HEK293 (cell line): ENCODE data around the gene GRK2.

Source experiments
- CTCF ChIA-PET: fragments of 350-600 bp; formaldehyde crosslinking; extraction: SDS; loops from one replicate; lab custom pipeline; 2021; ENCODE audit warnings: antibody characterized with exemption; lab: Yijun Ruan, JAX
- POLR2A ChIA-PET: fragments of 300-600 bp; formaldehyde crosslinking; extraction: SDS; loops from one replicate; lab custom pipeline; 2020; ENCODE audit warnings: antibody characterized with exemption, inconsistent platforms; lab: Yijun Ruan, JAX
- H3K27ac ChIP-seq: fragments of 200-500 bp; sonication (Bioruptor generic); 2 replicates; pipeline ENCODE4 v1.5.1; 2014; ENCODE audit warnings: low read depth, low read length, control low read depth, inconsistent platforms; ENCODE audit errors: extremely low read depth
- H3K36me3 ChIP-seq, 2 experiments: fragments of 200-500 bp in 1 of 2; sonication (Bioruptor generic) in 1 of 2; 1 replicate in 1 of 2; 2 replicates in 1 of 2; pipeline ENCODE4 v1.5.1; 2014 to 2017; ENCODE audit warnings: inconsistent platforms in 2 of 2, low read length in 2 of 2; ENCODE audit not compliant: control insufficient read depth in 2 of 2, insufficient read depth in 1 of 2
- H3K4me1 ChIP-seq: fragments of 200-500 bp; sonication (Bioruptor generic); 2 replicates; pipeline ENCODE4 v1.5.1; 2014; ENCODE audit warnings: mild to moderate bottlenecking, low read length, inconsistent platforms; ENCODE audit not compliant: control insufficient read depth, insufficient read depth
- H3K4me3 ChIP-seq: 2 replicates; pipeline ENCODE4 v1.5.1; 2011; ENCODE audit warnings: low read depth, mild to moderate bottlenecking, control low read depth, low read length, moderate library complexity
- H3K9me3 ChIP-seq: fragments of 200-500 bp; sonication (Bioruptor generic); 2 replicates; pipeline ENCODE4 v1.5.1; 2014; ENCODE audit warnings: low read depth, low read length, inconsistent platforms; ENCODE audit not compliant: control insufficient read depth, insufficient read depth
- ELK4 ChIP-seq: IDR thresholded peaks from 2 replicates; pipeline ENCODE4 v1.6.1; 2011; ENCODE audit warnings: mild to moderate bottlenecking, low read depth, low read length, borderline replicate concordance
- KLF1 ChIP-seq: fragments of 450-650 bp; formaldehyde crosslinking; IDR thresholded peaks from 2 replicates; pipeline ENCODE4 v1.5.1; 2016; ENCODE audit warnings: missing biosample characterization, missing genetic modification characterization
- REPIN1 ChIP-seq: fragments of 450-650 bp; formaldehyde crosslinking; IDR thresholded peaks from 2 replicates; pipeline ENCODE4 v1.5.1; 2017; ENCODE audit warnings: missing biosample characterization, missing genetic modification characterization, low read depth
- SP3 ChIP-seq: fragments of 450-650 bp; formaldehyde crosslinking; IDR thresholded peaks from 2 replicates; pipeline ENCODE4 v1.5.1; 2016; ENCODE audit warnings: missing biosample characterization, missing genetic modification characterization
- TSHZ1 ChIP-seq: fragments of 450-650 bp; formaldehyde crosslinking; IDR thresholded peaks from 2 replicates; pipeline ENCODE4 v1.5.1; 2016; ENCODE audit warnings: missing biosample characterization, missing genetic modification characterization, borderline replicate concordance
- ZBTB17 ChIP-seq: fragments of 450-650 bp; formaldehyde crosslinking; IDR thresholded peaks from 2 replicates; pipeline ENCODE4 v1.5.1; 2016; ENCODE audit warnings: missing biosample characterization, missing genetic modification characterization
- ZNF311 ChIP-seq: fragments of 450-650 bp; formaldehyde crosslinking; IDR thresholded peaks from 2 replicates; pipeline ENCODE4 v1.5.1; 2017; ENCODE audit warnings: missing biosample characterization, missing genetic modification characterization, borderline replicate concordance
- ZNF449 ChIP-seq: fragments of 450-650 bp; formaldehyde crosslinking; IDR thresholded peaks from 2 replicates; pipeline ENCODE4 v1.5.1; 2017; ENCODE audit warnings: missing biosample characterization, mild to moderate bottlenecking, missing genetic modification characterization, moderate library complexity
- ZNF561 ChIP-seq: fragments of 450-650 bp; IDR thresholded peaks from 2 replicates; pipeline ENCODE4 v1.5.1; 2018; ENCODE audit warnings: missing biosample characterization, missing genetic modification characterization, borderline replicate concordance
- ZNF658 ChIP-seq: fragments of 450-650 bp; formaldehyde crosslinking; IDR thresholded peaks from 2 replicates; pipeline ENCODE4; 2016; ENCODE audit warnings: missing biosample characterization, missing genetic modification characterization
- ZNF707 ChIP-seq: fragments of 450-650 bp; formaldehyde crosslinking; IDR thresholded peaks from 2 replicates; pipeline ENCODE4 v1.5.1; 2016; ENCODE audit warnings: missing biosample characterization, missing genetic modification characterization
- ZNF837 ChIP-seq: fragments of 450-650 bp; formaldehyde crosslinking; IDR thresholded peaks from 2 replicates; pipeline ENCODE4 v1.5.1; 2016; ENCODE audit warnings: missing biosample characterization, missing genetic modification characterization
- ZNF843 ChIP-seq: fragments of 450-650 bp; formaldehyde crosslinking; IDR thresholded peaks from 2 replicates; pipeline ENCODE4 v1.5.1; 2016; ENCODE audit warnings: missing biosample characterization, missing genetic modification characterization
- TF ChIP-seq, protein P1 (sequence below): fragments of 450-650 bp; formaldehyde crosslinking; IDR thresholded peaks from 2 replicates; pipeline ENCODE4 v1.5.1; 2016; ENCODE audit warnings: missing biosample characterization, missing genetic modification characterization
- TF ChIP-seq, protein P2 (sequence below): fragments of 450-650 bp; formaldehyde crosslinking; optimal IDR thresholded peaks from 2 replicates; pipeline ENCODE3; 2016; ENCODE audit warnings: missing biosample characterization, mild to moderate bottlenecking, missing genetic modification characterization
- TF ChIP-seq, protein P3 (sequence below): fragments of 450-650 bp; formaldehyde crosslinking; IDR thresholded peaks from 2 replicates; pipeline ENCODE4 v1.5.1; 2016; ENCODE audit warnings: missing biosample characterization, missing genetic modification characterization

Gene GRK2

DNA sequence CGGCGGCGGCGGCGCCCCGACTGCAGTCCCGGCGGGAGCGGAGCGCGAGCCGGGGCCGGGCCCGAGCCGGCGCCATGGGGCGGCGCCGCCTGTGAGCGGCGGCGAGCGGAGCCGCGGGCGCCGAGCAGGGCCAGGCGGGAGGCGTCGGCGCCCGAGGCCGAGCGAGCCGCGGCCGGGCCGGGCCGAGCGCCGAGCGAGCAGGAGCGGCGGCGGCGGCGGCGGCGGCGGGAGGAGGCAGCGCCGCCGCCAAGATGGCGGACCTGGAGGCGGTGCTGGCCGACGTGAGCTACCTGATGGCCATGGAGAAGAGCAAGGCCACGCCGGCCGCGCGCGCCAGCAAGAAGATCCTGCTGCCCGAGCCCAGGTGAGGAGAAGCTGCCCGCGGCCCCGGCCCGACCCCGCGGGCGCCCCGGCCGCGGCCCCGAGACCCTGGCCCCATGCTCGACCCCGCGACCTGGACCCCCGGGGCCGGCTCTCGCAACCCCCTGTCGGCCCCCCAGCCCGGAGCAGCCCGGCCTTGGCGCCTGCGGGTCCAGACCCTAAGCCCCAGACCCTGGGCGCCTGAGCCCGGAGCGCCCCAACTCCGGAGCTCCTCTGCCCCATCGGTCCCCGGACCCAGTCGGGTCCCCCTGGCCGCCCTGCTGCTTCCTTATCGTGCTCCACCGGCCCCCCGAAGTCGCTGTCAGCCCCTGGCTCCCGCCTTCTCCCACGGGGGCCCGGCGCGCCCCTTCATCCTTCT lies at the start of gene GRK2 (continued):
- TF ChIP-seq ZNF449 (tag by site-specific recombination) (no peak), ZNF311 (tag by site-specific recombination) (no peak), KLF1 (tag by site-specific recombination) (no peak)

DNA sequence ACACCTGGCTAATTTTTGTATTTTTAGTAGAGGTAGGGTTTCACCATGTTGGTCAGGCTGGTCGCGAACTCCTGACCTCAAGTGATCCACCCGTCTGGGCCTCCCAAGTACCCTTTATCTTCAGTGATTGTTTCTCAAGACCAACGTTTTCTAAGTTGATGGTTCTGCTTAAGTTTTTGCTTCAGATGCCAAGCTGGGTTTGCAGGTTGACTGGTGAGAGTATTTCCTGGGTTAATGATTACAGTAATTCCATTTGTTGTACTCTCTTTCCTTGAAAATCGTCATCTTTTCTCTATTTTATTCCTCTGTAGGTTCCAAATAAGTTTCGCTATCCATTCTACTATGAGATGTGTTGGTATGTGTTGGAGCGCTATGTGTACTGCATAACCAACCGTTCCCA lies 38.5 kb upstream of the GRK2 start:
- peaks cover 6 to 64% of the 10 kb centered on the region in 2 experiments; a peak in 2 of 3 replicates for H3K36me3 ChIP-seq
- TF ChIP-seq, protein P1, sequence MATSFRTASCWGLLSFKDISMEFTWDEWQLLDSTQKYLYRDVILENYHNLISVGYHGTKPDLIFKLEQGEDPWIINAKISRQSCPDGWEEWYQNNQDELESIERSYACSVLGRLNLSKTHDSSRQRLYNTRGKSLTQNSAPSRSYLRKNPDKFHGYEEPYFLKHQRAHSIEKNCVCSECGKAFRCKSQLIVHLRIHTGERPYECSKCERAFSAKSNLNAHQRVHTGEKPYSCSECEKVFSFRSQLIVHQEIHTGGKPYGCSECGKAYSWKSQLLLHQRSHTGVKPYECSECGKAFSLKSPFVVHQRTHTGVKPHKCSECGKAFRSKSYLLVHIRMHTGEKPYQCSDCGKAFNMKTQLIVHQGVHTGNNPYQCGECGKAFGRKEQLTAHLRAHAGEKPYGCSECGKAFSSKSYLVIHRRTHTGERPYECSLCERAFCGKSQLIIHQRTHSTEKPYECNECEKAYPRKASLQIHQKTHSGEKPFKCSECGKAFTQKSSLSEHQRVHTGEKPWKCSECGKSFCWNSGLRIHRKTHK (tag by site-specific recombination): no peak
- TF ChIP-seq REPIN1: no peak
- TF ChIP-seq ZNF707 (tag by site-specific recombination): no peak
- no peak for TF ChIP-seq ELK4
- no peak for TF ChIP-seq TSHZ1
- TF ChIP-seq SP3: no peak
- no peak for TF ChIP-seq ZNF837 (tag by site-specific recombination)
- TF ChIP-seq ZNF561 (tag by site-specific recombination): no peak
- TF ChIP-seq ZNF843: no peak
- TF ChIP-seq, protein P2, sequence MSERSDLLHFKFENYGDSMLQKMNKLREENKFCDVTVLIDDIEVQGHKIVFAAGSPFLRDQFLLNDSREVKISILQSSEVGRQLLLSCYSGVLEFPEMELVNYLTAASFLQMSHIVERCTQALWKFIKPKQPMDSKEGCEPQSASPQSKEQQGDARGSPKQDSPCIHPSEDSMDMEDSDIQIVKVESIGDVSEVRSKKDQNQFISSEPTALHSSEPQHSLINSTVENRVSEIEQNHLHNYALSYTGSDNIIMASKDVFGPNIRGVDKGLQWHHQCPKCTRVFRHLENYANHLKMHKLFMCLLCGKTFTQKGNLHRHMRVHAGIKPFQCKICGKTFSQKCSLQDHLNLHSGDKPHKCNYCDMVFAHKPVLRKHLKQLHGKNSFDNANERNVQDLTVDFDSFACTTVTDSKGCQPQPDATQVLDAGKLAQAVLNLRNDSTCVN (tag by site-specific recombination): no peak
- TF ChIP-seq ZBTB17 (tag by site-specific recombination): no peak
- TF ChIP-seq ZNF658 (tag by site-specific recombination): no peak
- TF ChIP-seq, protein P3, sequence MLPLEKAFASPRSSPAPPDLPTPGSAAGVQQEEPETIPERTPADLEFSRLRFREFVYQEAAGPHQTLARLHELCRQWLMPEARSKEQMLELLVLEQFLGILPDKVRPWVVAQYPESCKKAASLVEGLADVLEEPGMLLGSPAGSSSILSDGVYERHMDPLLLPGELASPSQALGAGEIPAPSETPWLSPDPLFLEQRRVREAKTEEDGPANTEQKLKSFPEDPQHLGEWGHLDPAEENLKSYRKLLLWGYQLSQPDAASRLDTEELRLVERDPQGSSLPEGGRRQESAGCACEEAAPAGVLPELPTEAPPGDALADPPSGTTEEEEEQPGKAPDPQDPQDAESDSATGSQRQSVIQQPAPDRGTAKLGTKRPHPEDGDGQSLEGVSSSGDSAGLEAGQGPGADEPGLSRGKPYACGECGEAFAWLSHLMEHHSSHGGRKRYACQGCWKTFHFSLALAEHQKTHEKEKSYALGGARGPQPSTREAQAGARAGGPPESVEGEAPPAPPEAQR: no peak
- H3K9me3 ChIP-seq: no peaks in the 10 kb centered on the region
- POLR2A ChIA-PET: no interaction called here
- no peak overlapping the region for H3K4me3 ChIP-seq
- CTCF ChIA-PET: interaction anchor here (1.0 to 1.4 kb wide), 3 partner anchors 11 to 174 kb away, joined by 3 to 4 read pairs (median 3); no protein-coding TSS in a partner anchor
- H3K4me1 ChIP-seq: no peaks in the 10 kb centered on the region
- no peak overlapping the region for H3K27ac ChIP-seq
